Measurements from ENCODE around the gene SEZ6. TPM values are rescaled to one million over a fixed set of nuclear protein-coding genes. Genes with fewer than 3 reads are reported as not detected.
A peak's percentile ranks its signal among the peaks of the same experiment; 100 is the strongest.

SEZ6 gene, protein sequence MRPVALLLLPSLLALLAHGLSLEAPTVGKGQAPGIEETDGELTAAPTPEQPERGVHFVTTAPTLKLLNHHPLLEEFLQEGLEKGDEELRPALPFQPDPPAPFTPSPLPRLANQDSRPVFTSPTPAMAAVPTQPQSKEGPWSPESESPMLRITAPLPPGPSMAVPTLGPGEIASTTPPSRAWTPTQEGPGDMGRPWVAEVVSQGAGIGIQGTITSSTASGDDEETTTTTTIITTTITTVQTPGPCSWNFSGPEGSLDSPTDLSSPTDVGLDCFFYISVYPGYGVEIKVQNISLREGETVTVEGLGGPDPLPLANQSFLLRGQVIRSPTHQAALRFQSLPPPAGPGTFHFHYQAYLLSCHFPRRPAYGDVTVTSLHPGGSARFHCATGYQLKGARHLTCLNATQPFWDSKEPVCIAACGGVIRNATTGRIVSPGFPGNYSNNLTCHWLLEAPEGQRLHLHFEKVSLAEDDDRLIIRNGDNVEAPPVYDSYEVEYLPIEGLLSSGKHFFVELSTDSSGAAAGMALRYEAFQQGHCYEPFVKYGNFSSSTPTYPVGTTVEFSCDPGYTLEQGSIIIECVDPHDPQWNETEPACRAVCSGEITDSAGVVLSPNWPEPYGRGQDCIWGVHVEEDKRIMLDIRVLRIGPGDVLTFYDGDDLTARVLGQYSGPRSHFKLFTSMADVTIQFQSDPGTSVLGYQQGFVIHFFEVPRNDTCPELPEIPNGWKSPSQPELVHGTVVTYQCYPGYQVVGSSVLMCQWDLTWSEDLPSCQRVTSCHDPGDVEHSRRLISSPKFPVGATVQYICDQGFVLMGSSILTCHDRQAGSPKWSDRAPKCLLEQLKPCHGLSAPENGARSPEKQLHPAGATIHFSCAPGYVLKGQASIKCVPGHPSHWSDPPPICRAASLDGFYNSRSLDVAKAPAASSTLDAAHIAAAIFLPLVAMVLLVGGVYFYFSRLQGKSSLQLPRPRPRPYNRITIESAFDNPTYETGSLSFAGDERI
- not detected in 2 replicates for total RNA-seq (ENCODE audit: low replicate concordance)

DNA sequence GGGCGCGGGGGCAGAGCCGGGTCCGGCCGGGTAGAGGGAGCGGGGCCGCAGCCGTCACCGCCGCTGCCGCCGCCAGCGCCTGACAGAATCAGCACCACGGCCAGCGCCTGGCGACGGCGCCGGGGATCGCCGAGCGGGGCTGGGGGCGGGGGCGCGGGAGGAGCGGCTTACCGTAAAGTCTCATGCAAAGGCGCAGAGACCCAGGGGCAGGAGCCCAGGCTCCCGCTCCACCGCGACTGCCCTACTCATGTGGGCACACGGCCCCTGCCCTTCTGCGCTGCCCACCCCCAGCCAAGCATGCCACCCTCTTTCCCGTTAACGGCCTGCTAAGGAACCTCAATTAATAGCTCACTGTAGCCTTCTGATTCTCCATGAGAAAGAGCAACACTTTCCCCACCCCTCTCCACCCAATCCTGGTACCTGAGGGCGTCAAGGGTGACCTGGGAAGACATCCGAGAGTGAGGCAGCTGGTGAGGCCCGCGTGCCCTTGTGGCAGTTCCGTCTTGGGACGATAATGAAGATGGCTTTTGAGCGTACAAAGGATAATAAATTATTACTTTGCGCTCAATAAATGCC lies at the start of gene SEZ6:
Gene SEZ6 (minus strand): TSS at position 98 of the 576 bp plus-strand sequence. CDS start 164 bp downstream, outside the sequence.
- TF ChIP-seq, protein P1, sequence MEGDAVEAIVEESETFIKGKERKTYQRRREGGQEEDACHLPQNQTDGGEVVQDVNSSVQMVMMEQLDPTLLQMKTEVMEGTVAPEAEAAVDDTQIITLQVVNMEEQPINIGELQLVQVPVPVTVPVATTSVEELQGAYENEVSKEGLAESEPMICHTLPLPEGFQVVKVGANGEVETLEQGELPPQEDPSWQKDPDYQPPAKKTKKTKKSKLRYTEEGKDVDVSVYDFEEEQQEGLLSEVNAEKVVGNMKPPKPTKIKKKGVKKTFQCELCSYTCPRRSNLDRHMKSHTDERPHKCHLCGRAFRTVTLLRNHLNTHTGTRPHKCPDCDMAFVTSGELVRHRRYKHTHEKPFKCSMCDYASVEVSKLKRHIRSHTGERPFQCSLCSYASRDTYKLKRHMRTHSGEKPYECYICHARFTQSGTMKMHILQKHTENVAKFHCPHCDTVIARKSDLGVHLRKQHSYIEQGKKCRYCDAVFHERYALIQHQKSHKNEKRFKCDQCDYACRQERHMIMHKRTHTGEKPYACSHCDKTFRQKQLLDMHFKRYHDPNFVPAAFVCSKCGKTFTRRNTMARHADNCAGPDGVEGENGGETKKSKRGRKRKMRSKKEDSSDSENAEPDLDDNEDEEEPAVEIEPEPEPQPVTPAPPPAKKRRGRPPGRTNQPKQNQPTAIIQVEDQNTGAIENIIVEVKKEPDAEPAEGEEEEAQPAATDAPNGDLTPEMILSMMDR (IDR thresholded peaks at IDR 0.05; ENCODE audit: insufficient read depth, low read length) = no peak
- DNase-seq (ENCODE audit: low read depth) = peak; percentile 47
- H3K4me3 ChIP-seq (ENCODE audit: low read depth, low read length) = no peak within 1 kb of the TSS

DNA sequence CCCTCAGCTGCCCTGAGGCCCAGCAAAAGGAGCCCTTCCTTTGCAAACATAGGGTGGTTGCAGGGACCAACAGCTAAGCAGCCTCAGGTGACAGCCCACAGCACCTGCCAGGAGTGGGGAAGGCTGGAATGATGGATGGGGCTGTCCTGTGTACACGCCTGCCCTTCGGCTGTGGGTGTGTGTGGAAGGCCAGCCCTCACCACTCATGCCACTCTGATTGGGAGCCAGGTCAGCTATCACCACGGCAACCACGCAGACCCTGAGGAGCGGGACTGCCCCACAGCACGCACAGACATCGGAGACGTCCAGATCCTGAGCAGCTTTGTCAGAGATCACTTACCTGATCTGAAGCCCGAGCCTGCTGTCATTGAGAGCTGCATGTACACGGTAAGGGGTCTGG lies 49.0 kb upstream of the SEZ6 start:
- DNase-seq (ENCODE audit: low read depth) = no peak
- H3K4me3 ChIP-seq (ENCODE audit: low read depth, low read length) = no peak overlapping the region
- TF ChIP-seq, protein P1 (IDR thresholded peaks at IDR 0.05; ENCODE audit: insufficient read depth, low read length) = no peak

DNA sequence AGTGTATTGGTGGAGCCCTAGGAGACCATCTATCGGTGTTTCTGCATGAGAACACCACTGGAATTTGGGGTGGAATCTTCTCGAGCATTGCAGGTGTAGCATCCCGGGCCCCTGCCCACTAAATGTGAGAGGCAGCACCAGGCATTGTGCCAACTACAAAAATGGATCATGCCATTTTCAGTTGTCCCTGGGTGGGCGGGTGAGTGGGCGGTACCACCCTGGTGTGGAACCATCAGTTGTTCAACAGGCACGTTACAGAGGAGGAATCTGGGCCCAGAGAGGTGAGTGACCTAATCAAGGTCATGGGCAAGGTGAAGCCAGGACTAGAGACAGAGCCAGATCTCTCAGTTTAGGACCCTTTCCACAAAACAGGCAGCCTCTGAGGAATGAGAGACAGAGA lies 45.9 kb upstream of the SEZ6 start:
- TF ChIP-seq, protein P1 (IDR thresholded peaks at IDR 0.05; ENCODE audit: insufficient read depth, low read length) = no peak
- no peak overlapping the region for H3K4me3 ChIP-seq (ENCODE audit: low read depth, low read length)
- DNase-seq (ENCODE audit: low read depth) = no peak

DNA sequence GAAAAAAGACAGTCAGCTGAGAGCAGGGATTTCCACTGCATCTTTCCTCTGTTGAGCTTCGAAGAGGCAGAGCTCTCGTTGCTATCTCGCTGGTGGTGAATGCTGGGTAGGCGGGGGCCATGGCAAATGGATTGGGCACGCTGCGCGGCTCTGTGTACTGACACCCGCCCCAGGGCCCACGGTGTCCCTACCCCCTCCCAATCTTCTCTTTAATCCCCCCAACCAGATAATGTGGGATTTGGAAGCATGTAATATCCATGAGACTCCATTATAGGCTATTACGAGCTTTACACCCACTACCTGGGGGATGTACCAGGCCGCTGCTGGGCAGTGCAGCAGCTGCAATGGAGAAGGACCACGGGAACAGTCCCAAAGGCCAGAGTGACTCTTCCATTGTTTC lies 45.4 kb upstream of the SEZ6 start:
- H3K4me3 ChIP-seq (ENCODE audit: low read depth, low read length) = no peak overlapping the region
- no peak for DNase-seq (ENCODE audit: low read depth)
- TF ChIP-seq, protein P1 (IDR thresholded peaks at IDR 0.05; ENCODE audit: insufficient read depth, low read length) = no peak

DNA sequence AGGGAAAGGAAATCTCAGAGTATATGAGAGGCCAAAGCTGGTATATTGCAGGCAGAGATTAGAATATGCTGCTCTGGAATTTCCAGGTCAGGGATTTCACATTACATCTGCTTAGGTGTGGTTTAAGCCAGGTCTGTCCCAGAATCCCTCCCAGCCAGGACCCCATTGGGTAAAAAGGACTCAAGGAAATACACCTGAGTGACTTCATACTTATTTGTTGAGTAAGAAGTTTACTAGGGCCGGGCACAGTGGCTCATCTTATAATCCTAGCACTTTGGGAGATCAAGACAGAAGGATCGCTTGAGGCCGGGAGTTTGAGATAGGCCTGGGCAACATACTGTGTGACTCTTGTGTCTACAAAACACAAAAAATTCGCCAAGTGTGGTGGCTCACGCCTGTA lies 44.3 kb upstream of the SEZ6 start:
- DNase-seq (ENCODE audit: low read depth) = no peak
- no peak overlapping the region for H3K4me3 ChIP-seq (ENCODE audit: low read depth, low read length)
- TF ChIP-seq, protein P1 (IDR thresholded peaks at IDR 0.05; ENCODE audit: insufficient read depth, low read length) = no peak

DNA sequence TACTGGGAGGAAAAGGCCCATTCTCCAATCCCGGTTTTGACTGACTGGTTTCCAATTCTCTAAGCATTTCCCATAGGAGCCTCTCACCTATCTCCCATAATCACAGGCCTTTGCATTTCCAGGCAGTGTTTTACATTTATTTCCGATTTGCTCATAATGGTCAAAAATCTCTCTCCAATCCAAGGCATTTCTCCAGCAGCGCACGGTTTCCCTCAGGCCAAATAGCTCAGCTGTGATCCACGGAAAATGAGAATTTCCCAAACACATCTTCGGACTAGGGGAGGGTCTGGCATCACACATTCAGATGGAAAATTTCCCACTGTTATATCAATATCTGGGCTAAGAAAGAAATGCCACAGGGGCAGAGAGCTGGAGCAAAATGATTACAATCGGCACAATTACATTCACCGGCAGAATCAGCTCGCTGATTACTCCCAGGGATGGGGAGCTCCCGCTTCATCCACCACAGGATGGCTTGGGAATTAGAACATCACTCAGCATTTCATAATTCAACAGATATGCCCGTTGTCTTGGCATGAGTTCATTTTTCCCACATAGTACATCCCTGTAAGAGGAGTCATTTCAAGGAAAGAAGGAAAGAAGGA lies 43.8 kb upstream of the SEZ6 start:
- TF ChIP-seq, protein P1 (IDR thresholded peaks at IDR 0.05; ENCODE audit: insufficient read depth, low read length) = no peak
- no peak for DNase-seq (ENCODE audit: low read depth)
- H3K4me3 ChIP-seq (ENCODE audit: low read depth, low read length) = no peak overlapping the region
